Heart left ventricle (tissue), 13 donors: ENCODE data around the gene PRM3.

Experiments
- CTCF ChIP-seq, 12 donors: fragments of 200-600 bp; sonication (generic) in 4 of 12; IDR thresholded peaks; one replicate each; pipeline versions ENCODE4 v1.5.0 to v1.8.0; 2018 to 2022; ENCODE audit warnings: antibody characterized with exemption in 12 of 12, mild to moderate bottlenecking in 5 of 12
- POLR2A ChIP-seq, 2 donors: fragments of 450-650 bp; IDR thresholded peaks; one replicate each; pipeline ENCODE4 v1.6.1; 2017; ENCODE audit warnings: antibody characterized with exemption in 2 of 2, mild to moderate bottlenecking in 2 of 2, moderate library complexity in 2 of 2
- donor health status: ischemic (EF 13 %, LVEDD 7.1; RV severe dilation, severe dysfunction).
- donor health status: DM: no; HTN: yes; CAD: no.
- donor health status: DM: no; HTN: no; CAD: no.
- donor health status: ischemic (EF 25% LVEDD 6.9; RV normal size, moderate dysfunction).
- donor health status: ischemic (EF 25% LVEDD 5.7; RV mildly dilated, moderate dysfunction).
- donor health status: ischemic (EF 35%, LVEDD 5.7; RV mildly dilated, moderate dysfunction).
- donor health status: nonischemic (EF 11% LVEDD 7.7; RV severe dilation, severe dysfunction).
- donor health status: DM: yes; HTN: yes; CAD: no.
- donor health status: PGD.
- donor health status: ischemic (EF 29% LVEDD 5.4; RV normal size, mild dysfunction).
- donor health status: nonischemic (EF 23%, LVEDD 6.1; RV moderate dilation, normal function).

- TF ChIP-seq CTCF (IDR thresholded peaks at IDR 0.05) (no peak), POLR2A (IDR thresholded peaks at IDR 0.05) (no peak)
Measured at GRCh38 chr16:11301645-11302501, 28.4 kb upstream of the PRM3 start.
